ENCODE measurements around the gene RPLP1. TPM values are rescaled to one million over a fixed set of nuclear protein-coding genes. Genes with fewer than 3 reads are reported as not detected.

The RPLP1 gene
- total RNA-seq, 1 donor from 2014 or later = 1,296 TPM

DNA sequence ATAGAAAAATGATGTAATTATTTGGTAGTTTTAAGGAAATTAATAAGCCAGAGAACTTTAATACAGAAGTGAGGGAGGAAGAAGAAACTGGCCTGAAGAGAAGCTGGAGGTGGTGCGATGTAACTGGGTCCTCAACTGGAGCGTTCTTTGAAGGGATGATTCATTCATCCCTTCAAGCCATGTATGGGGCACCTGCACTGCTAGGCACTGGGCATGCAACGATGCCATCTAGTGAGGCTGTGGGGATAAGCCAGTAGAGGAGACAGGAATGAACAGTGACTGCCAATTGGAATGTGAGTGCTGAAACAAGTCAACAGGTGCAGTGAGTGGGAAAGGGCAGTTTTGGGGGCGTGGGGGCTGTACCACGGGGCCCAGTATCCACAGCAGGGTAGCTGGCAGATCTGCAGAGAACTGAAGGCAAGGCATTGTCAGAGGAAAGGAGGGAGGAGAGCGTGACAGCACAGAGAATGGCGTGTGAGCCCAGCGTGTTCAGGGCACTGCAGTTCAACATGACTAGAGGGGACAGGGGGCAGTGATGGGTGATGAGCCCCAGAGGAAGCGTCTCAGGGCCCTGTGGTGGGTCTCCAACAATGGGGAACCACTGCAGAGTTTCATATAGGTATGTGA is 42.3 kb upstream of the RPLP1 start:
- Mint-ChIP-seq H3K27ac (no peak overlapping the region), H3K4me1 (peaks cover 37% of the 10 kb centered on the region), H3K9me3 (no peaks in the 10 kb centered on the region), H3K36me3 (no peaks in the 10 kb centered on the region), H3K27me3 (ENCODE audit: low read depth) (no peaks in the 10 kb centered on the region), H3K4me3 (no peak overlapping the region)
- DNase-seq (ENCODE audit: low spot score in 2 of 2, unreplicated experiment in 2 of 2) = no peak
- TF ChIP-seq, protein P1, sequence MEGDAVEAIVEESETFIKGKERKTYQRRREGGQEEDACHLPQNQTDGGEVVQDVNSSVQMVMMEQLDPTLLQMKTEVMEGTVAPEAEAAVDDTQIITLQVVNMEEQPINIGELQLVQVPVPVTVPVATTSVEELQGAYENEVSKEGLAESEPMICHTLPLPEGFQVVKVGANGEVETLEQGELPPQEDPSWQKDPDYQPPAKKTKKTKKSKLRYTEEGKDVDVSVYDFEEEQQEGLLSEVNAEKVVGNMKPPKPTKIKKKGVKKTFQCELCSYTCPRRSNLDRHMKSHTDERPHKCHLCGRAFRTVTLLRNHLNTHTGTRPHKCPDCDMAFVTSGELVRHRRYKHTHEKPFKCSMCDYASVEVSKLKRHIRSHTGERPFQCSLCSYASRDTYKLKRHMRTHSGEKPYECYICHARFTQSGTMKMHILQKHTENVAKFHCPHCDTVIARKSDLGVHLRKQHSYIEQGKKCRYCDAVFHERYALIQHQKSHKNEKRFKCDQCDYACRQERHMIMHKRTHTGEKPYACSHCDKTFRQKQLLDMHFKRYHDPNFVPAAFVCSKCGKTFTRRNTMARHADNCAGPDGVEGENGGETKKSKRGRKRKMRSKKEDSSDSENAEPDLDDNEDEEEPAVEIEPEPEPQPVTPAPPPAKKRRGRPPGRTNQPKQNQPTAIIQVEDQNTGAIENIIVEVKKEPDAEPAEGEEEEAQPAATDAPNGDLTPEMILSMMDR (IDR thresholded peaks at IDR 0.05; ENCODE audit: unreplicated experiment) = no peak

GRCh38 chr15:69412274-69412673 is 40.3 kb upstream of the RPLP1 start:
- H3K27me3 Mint-ChIP-seq (ENCODE audit: low read depth) = no peaks in the 10 kb centered on the region
- H3K4me3 Mint-ChIP-seq = no peak overlapping the region
- peak overlapping the region; percentile 94 for H3K27ac Mint-ChIP-seq
- DNase-seq (ENCODE audit: low spot score in 2 of 2, unreplicated experiment in 2 of 2) = no peak
- no peaks in the 10 kb centered on the region for H3K9me3 Mint-ChIP-seq
- peaks cover 44% of the 10 kb centered on the region for H3K4me1 Mint-ChIP-seq
- TF ChIP-seq, protein P1 (IDR thresholded peaks at IDR 0.05; ENCODE audit: unreplicated experiment) = no peak
- H3K36me3 Mint-ChIP-seq = no peaks in the 10 kb centered on the region

DNA sequence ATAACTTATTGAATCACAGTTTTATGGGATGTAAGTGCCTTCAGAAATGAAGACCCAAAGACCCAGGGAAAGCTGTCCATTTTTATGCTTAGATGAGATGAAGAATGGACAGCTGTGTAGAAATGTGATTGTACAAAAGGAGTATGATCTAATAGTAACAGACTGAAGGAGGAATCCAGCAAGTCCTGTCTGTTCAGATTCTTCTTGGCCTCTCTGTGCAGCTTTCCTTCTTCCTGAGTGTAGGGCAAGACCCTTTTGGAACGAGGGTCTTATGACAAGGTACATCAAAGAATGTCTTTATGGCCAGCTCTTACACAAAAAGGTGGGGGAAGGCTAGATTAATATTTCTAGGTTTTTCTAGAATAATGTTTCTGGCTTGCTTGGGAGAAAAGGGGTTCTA is 39.9 kb upstream of the RPLP1 start:
- Mint-ChIP-seq H3K36me3 (peaks cover 3% of the 10 kb centered on the region), H3K4me1 (peaks cover 44% of the 10 kb centered on the region), H3K27me3 (ENCODE audit: low read depth) (no peaks in the 10 kb centered on the region), H3K4me3 (peak overlapping the region; percentile 85), H3K9me3 (no peaks in the 10 kb centered on the region), H3K27ac (peak overlapping the region; percentile 94)
- TF ChIP-seq, protein P1 (IDR thresholded peaks at IDR 0.05; ENCODE audit: unreplicated experiment) = no peak
- no peak for DNase-seq (ENCODE audit: low spot score in 2 of 2, unreplicated experiment in 2 of 2)

GRCh38 chr15:69413822-69414700 is 38.6 kb upstream of the RPLP1 start, which contains the start of gene KIF23:
KIF23 (plus strand) TSS chr15:69414349; CDS start chr15:69414466, 117 bp downstream.
- Mint-ChIP-seq H3K27ac (peak within 1 kb of the TSS; percentile 98), H3K9me3 (no peaks in the 10 kb centered on the region), H3K27me3 (ENCODE audit: low read depth) (no peaks in the 10 kb centered on the region), H3K36me3 (peaks cover 10% of the 10 kb centered on the region), H3K4me1 (peaks cover 38% of the 10 kb centered on the region), H3K4me3 (peak within 1 kb of the TSS; percentile 85)
- TF ChIP-seq, protein P1 (IDR thresholded peaks at IDR 0.05; ENCODE audit: unreplicated experiment) = no peak
- DNase-seq (ENCODE audit: low spot score in 2 of 2, unreplicated experiment in 2 of 2) = peak; percentile 90 to 94

DNA sequence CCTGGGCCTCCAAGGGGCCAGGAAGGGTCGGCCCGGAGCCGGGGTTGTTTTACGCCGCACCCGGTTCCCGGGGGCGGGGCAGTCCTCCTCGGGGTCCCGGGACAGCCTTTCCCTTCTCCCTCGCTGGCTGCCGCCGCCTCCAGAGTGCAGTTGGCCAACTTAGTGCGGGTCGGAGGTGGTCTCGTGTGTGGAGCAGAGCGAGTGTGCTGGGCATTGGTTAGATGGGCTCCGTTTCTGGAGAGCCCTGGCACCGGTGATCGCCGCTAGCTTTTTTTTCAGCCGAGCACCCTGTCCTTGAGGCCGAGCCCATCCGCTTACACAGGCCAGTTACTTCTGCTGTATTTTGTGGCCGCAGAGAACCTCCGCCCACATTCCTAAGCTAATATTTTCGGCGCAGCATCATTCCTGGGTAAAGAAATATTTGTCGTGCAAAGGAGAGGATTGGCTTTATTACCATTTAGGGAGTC is 37.9 kb upstream of the RPLP1 start:
- TF ChIP-seq, protein P1 (IDR thresholded peaks at IDR 0.05; ENCODE audit: unreplicated experiment) = no peak
- peak overlapping the region; percentile 84 for H3K4me3 Mint-ChIP-seq
- peak overlapping the region; percentile 97 for H3K27ac Mint-ChIP-seq
- H3K36me3 Mint-ChIP-seq = peaks cover 17% of the 10 kb centered on the region
- DNase-seq (ENCODE audit: low spot score in 2 of 2, unreplicated experiment in 2 of 2) = peak in 1 of 2 experiments; percentile 62
- no peaks in the 10 kb centered on the region for H3K27me3 Mint-ChIP-seq (ENCODE audit: low read depth)
- no peaks in the 10 kb centered on the region for H3K9me3 Mint-ChIP-seq
- peaks cover 34% of the 10 kb centered on the region for H3K4me1 Mint-ChIP-seq
